GM18502 (cell line): ENCODE data around the gene PCDH9.

ENCODE experiments used
- ATAC-seq: cut with Tn5 transposase; IDR thresholded peaks from one replicate; pipeline ENCODE4 v1.9.1; 2021; ENCODE audit warnings: mild to moderate bottlenecking; ENCODE audit not compliant: unreplicated experiment, poor library complexity

The PCDH9 gene

DNA sequence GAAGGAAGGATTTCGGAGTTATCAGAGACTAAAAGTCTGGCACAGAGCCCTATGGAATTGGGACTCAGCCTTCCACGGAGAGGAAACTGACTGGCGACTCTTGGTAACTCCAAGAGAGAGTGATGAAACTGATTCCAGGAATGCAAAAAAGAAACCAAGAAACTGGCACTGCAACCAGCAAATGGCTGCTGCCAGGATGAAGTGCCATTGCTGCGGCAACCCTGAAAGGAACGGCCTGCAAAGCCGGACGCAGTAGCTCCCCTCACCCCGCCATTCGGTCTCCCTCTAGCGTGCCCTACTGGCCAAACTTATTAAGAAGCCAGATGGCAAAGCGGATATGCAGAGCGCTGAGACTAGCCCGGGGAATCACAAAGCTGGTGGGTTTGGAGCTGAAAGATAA lies 236.0 kb downstream of the PCDH9 start:
- ATAC-seq, result peak; percentile 60

- no peak for ATAC-seq
These were observed 237.4 kb downstream of the PCDH9 start for GRCh38 chr13:66992719-66993118.

DNA sequence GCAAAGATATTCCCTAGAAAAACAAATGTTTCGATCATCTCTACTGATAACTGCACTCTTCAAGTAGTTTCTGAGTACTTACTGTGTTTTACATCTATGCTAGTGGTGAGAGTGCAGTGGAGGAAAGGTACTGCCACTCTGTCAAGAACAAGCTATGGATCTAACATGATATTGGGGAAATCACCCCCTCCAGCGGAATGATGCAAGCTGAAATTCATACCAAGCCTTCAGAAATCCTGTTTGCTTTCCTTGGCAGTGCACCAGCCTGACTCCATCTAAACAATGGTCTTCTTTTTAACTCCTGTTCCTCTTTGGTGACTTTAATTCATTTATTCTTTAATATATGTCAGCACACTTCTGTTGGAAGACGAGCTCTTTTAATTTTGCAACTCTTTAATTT lies 238.0 kb downstream of the PCDH9 start:
- ATAC-seq, result no peak

GRCh38 chr13:66984241-66984640 lies 245.9 kb downstream of the PCDH9 start:
- no peak for ATAC-seq

DNA sequence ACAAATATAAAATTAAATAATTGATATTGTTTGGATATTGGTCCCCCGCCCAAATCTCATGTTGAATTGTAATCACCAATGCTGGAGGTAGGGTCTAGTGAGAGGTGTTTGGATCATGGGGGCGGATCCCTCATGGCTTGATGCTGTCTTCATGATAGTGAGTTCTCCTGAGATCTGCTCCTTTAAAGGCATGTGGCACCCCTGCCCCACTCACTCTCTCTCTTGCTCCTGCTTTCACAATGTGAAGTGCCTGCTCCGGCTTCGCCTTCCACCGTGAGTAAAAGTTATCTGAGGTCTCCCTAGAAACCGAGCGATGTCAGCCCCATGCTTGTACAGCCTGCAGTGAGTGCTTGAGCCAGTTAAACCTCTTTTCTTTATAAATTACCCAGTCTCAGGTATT lies 248.2 kb downstream of the PCDH9 start:
- no peak for ATAC-seq

- no peak for ATAC-seq
These were observed 253.0 kb downstream of the PCDH9 start for GRCh38 chr13:66977161-66977560.

DNA sequence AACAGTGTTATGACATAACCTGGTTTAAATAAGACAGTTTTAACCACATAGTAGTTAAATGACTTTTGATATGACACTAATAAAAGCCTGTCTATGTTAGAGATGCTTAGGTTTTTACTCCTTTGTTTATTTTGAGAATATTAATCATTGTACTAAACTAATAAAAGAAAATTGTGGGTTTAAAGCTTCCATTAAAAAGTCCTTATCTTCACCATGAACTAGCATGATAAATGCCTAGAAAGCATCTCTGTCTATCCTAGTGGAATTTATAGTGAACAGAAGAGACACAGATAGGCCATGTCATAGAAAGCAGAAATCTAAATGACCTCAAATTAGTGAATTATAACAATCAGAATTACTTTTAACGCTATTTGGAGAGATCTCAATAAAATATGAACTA lies 255.2 kb downstream of the PCDH9 start:
- ATAC-seq, result no peak

GRCh38 chr13:66974174-66974573 lies 256.0 kb downstream of the PCDH9 start:
- no peak for ATAC-seq

- no peak for ATAC-seq
These were observed 257.5 kb downstream of the PCDH9 start for GRCh38 chr13:66972659-66973058.

- ATAC-seq, result no peak
These were observed 259.1 kb downstream of the PCDH9 start for GRCh38 chr13:66971004-66971403.

DNA sequence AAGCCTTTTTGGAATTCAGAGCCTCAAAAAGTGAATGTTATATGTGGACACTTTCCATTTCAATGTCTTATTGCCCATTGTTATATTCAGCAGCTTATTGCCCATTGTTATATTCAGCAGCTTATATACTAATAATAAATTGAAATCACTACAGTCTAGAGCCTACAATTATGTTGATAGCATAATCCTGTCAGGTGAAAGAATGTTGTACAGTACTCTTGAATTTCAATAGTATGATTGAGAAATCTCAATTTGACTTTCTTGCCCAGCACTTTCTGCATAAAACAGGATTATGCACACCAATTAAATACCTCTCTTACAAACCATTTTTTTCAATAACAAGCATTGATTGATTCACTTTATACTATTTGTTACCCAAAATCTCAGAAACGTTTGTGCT lies 260.8 kb downstream of the PCDH9 start:
- ATAC-seq, result no peak

GRCh38 chr13:66967811-66968597 lies 262.1 kb downstream of the PCDH9 start:
- no peak for ATAC-seq

- no peak for ATAC-seq
These were observed 265.0 kb downstream of the PCDH9 start for GRCh38 chr13:66965181-66965580.

GRCh38 chr13:66962953-66963352 lies 267.2 kb downstream of the PCDH9 start:
- no peak for ATAC-seq

DNA sequence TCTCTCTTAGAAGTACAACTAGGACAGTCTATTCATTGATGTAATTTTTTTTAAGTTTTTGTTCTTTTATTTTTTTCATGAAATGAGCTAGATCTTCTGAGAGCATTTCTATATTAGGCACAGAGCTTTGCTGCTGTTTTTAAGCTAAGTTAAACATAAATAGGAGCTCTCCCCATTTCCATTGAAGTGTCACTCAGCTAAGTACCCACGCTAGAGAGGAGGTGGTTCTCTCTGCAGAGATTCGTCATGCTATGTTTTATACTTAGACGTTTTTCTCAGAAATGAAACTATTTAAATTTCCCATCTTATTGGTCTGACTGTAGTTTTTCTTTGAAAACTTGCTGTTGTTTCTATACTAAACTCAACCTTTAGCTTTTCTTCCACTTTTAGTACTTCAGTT lies 271.5 kb downstream of the PCDH9 start:
- ATAC-seq, result no peak

DNA sequence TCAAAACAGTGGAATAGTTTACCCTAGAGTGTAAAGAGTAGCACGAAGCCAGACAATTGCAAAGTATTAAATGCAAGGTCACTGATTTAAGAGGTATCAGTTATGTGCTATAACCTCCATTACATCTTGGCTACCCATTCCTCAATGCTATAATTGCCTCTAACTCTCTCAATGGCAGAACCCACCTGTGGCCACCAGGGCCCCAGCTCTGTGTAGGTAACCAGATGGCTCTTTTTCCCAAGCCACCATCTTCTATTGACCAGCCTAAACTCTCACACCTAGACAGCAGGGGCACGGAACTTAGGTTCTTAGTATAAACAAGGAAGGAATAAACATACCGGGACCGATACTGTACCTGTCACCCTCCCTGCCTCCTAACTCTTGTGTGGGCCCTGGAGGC lies 277.6 kb downstream of the PCDH9 start:
- ATAC-seq, result no peak

GRCh38 chr13:66951426-66951825 lies 278.7 kb downstream of the PCDH9 start:
- ATAC-seq, result no peak

GRCh38 chr13:66950666-66951065 lies 279.5 kb downstream of the PCDH9 start:
- no peak for ATAC-seq

DNA sequence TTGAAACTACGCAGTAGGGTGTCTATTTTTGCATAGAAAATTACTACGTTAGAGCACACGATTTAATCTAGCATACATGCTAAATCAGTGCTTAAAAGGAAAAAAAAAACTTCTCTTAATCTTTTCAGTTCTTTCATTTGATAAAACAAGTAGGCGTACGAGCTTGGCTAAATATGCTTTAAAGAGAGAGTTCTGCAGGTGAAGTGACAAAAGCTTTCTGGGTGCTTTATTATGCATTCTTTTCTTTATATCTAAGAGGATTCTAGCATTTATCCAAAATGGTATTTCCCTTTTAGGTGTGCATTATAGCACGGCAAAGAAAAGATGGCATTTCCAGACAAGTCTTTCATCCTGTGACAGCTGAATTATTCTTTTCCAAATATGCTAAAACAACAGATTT lies 281.2 kb downstream of the PCDH9 start:
- ATAC-seq, result no peak

DNA sequence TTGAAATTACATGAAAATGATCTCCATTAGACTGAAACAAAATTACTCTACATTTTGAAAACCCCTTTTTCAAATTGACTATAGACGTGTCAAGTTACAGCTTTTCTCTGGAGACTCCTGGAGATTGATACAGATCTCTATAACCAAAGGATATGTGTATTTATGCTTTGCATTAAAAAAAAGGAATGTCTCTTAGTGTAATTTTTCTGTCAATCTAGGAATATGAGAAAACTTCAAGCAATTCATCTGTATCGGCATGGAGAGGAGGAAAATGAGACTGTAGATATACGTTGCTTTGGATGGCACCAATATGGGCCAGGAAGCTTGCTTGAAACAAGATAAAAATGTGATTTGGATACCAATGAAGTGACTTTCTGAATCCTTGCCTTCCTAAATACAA lies 286.6 kb downstream of the PCDH9 start:
- ATAC-seq, result no peak

DNA sequence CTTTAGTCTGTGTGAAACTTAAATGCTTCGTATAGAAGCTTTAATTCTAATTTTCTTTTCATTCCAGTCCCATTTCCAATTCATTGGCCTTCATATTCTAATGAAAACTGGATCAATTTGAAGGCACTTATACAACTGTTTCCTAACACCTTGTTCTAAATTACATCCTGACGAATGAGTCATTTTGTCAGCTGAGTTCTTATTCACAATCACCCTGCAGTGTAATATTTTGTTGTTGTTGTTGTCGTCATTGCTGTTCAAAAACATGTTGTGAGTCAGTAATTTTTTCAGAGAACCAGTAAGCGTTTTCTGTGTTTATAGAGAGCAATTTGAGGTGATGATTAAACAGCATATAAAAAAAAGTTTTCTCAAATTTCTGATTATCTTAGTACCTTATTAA lies 290.0 kb downstream of the PCDH9 start:
- no peak for ATAC-seq

- ATAC-seq, result no peak
These were observed 292.7 kb downstream of the PCDH9 start for GRCh38 chr13:66937423-66937822.

- no peak for ATAC-seq
These were observed 296.1 kb downstream of the PCDH9 start for GRCh38 chr13:66933994-66934393.
